Activated T-cell treated with anti-CD3 and anti-CD28 coated beads, Interleukin-2, amount 50 U/mL, for 1 hour (primary cell): ENCODE measurements around the gene CLSTN2.

Experiments used
- DNase-seq: peaks from one replicate; pipeline ENCODE4 v3.0.0-alpha.2; 2020

The CLSTN2 gene

GRCh38 chr3:140530131-140530530 is 595.1 kb downstream of the CLSTN2 start:
- no peak for DNase-seq

- DNase-seq = no peak
Measured at GRCh38 chr3:140530603-140531002, 595.6 kb downstream of the CLSTN2 start.

- DNase-seq = no peak
Measured at GRCh38 chr3:140532793-140533330, 597.9 kb downstream of the CLSTN2 start.

- DNase-seq = no peak
Measured at GRCh38 chr3:140536926-140537726, 602.1 kb downstream of the CLSTN2 start.

DNA sequence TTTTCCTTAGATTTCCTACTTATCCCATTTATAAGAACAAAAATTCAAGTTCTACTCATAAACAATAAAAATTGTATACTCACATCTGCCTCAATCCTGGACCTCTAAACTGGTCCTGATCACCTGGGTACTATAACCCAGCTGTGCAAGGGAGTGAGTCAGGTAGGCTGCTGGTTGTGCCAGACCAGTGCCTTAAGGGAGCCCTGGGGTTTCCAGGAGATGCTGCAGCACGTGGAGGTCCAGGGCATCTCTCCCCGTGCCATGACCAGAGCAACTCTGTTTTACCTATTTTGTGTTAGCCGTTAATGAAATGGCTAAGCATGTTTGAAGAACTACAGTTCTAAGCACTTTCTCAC is 602.7 kb downstream of the CLSTN2 start:
- DNase-seq = no peak

GRCh38 chr3:140540262-140540661 is 605.3 kb downstream of the CLSTN2 start:
- DNase-seq = no peak

GRCh38 chr3:140541975-140542653 is 607.1 kb downstream of the CLSTN2 start:
- DNase-seq = no peak

DNA sequence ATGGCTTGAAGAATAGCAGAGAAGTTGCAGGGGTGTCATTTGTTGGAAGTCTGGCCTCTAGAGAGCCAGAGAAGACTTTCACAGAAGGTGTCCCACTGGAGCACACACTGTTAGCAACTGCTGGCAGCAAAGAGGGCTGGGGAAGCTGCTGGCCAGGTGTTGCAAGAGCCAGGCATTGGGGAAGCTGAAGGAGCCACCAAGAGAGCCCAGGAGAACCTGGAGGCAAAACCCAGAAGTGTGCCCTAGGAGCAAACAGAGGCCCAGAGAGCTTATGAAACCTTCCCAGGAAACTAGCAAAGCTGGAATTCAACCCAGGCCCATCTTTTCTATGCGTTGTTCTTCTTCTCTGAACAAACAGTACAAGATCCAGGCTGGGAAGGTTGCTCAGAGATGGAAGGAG is 610.2 kb downstream of the CLSTN2 start:
- DNase-seq = no peak

DNA sequence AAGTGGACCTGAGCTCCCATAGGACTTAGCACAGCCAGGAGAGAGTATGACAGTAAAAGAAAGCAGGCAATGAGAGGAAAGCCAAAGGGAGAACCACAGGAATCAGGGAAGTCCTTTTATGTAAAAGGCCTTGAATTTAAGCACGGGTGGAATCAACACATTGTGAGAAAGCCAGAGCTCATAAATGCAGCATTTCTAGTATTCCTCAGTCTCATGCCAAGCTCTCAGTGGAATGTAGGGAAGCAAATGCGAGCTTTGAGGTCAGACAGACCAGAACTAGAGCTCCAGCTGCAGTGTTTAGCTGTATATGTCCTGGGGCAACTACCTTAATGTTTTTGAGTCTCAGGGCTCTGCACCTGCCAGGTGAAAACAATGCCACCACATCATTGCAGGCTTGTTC is 610.8 kb downstream of the CLSTN2 start:
- DNase-seq = no peak

DNA sequence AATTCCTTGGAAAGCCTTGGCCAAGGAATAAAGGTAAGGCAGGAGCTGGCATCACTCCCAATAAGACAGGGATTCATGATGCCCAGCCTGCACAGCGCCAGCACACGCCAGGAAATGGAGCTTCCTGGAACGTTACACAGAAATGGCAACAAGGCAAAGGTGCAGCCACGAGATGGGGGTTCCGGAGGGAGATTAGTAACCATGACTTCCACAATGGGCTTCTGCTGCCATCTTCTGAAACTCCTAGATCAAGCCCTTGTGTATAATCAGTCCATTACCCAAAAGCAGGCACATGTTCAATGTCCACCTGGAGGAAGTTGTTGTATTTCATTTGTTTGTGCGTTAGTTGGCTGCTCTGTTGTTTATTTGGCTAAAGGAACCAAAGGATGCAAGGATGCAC is 611.7 kb downstream of the CLSTN2 start:
- no peak for DNase-seq

- DNase-seq = no peak
Measured at GRCh38 chr3:140552403-140552802, 617.4 kb downstream of the CLSTN2 start.

GRCh38 chr3:140552898-140553297 is 617.9 kb downstream of the CLSTN2 start:
- no peak for DNase-seq

DNA sequence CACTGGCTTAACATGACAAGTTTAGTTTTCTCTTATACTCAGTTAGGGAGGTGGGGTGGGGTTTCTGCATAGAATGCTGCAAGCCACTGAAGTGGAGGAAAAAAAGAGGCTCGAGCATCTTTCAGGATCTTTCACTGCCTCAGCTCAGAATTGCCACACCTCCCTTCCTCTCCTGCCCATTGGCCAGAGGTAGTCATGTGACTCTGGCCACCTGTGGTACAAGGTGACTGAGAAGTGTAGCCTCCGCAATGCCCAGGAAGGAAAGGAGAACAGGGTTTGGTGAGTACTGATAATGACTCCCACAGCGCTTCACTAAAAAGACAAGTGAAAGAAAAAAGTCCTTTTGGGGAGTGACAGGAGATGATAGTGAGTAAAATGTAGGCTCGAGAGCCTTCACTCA is 618.6 kb downstream of the CLSTN2 start:
- no peak for DNase-seq

DNA sequence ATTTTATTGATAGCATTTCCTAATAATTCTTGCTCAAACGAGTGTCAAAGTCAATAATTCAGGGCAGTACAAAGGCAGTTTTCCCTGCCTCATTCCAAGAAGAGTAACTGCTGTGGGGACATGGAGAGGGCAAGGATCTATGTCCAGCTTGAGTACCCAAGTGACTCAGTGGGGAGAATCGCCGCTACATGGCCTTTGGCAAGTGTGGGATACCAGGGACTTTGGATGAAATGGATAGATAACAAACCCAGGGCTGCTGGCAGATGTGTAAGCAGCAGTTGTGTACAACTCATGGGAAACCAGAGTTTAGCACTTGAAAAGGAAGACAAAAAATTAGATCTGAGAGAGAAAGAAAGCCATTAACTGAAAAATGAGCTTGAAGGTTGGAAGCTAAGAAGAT is 620.7 kb downstream of the CLSTN2 start:
- DNase-seq = no peak

GRCh38 chr3:140557476-140557875 is 622.5 kb downstream of the CLSTN2 start:
- DNase-seq = no peak

- no peak for DNase-seq
Measured at GRCh38 chr3:140559546-140559945, 624.6 kb downstream of the CLSTN2 start.

DNA sequence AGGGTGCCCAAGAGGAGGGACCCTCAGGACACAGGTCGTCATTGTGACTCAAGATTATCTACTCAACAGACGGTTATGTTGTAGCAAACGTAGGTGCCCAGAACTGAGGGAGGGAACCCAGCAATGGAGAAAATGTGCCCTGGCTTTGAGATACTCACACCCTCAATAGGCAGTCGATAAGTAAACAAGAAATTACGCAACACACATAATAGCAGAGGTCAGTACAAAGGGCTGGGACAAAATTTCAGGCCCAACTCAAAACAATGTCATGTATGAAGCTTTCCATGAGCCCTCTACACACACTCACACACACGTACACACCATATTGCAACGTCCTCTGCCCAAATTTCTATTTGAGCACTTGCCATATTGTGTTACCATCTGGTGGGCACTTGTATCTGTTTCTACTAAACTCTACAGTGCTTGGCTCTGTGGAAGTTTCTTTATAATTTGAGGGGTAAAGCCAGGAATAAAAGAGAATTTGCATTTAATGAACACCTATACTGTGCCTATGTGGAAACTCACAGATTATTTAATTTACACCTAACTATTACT is 628.3 kb downstream of the CLSTN2 start:
- DNase-seq = no peak

DNA sequence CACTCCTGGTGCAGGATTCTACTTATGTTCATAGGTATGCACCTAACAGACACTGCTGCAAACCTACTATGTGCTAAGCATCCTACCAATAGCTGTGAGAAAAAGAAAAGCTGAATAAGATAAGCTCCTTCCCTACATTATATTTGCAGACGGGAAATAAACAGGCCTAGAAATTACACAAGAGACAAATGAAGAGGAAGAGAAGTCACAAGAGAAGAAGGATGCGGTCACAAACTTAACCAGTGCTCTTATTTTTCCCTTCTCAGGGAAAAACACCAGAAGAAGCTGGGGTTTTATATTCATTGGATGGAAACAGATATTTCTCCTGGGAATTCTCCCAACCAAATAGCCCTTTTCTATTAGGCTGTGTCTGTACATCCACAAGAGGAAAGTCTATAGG is 633.1 kb downstream of the CLSTN2 start:
- DNase-seq = no peak

DNA sequence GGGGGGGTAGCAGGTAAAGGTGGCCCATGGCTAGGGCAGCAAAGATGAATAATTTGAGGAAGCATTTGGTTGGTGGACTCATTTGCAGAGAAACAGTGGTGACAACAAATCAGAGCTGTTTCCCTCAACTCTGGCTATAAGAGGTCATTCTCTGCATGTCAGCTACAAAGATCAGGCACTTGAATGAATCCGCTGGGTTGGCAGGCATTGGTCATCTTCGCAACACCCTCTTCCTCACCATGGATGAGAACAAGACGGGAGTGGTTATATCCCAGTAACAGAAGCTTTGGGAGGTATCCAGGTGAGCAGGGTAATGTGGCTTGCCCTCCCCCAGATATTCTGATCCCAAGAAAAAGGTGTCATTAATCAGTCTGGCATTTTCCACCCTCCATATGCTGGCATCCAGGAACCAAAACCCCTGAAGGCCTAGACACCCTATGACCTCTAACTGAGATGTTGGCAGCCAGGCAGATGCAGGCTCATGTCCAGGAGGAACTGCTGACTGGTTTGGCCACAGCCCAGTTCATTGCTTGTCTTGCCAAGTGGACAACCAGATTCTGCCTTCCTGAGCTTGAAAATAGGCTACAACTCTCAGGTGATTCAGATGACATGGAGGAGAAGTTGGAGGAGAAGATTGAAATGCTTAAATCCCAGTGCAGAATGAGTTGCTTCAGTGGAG is 634.0 kb downstream of the CLSTN2 start:
- DNase-seq = no peak

GRCh38 chr3:140570602-140571001 is 635.6 kb downstream of the CLSTN2 start:
- DNase-seq = no peak

DNA sequence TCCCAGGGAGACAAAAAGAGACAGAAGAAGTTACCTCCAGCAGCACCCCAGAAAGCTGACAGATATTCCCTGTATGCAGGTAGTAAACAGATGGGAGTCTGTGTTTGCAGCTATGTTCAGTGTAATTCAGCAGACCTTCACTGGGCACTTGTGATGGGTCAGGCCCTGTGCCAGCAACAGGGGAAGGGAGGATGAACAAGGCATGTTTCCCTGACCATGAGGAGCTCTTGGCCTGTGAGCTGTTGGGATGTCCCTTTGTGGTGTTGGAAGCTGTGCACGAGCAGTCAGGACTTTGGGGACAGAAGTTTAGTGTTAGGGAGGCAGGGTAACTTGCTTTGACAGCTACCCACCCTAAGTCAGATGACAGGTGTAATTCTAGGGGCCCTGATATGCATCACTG is 636.9 kb downstream of the CLSTN2 start:
- no peak for DNase-seq

DNA sequence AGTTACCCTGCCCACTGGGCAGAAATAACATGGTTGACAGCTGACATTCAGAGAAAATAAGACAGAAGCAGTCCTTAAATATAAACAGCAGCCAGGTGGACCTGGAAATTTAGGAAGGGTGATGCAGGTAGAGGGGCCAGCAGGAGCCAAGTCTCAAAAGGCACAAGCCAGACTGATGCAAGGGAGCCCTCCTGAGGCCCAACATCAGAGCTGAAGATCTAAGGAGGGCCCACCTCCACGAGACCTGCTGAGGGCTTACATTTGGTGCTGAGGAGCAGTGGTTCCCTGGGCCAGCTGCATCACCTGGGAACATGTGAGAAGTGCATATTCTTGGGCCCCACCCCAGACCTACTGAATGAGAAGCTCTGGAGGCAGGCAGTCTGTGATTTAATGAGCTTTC is 637.3 kb downstream of the CLSTN2 start:
- no peak for DNase-seq

DNA sequence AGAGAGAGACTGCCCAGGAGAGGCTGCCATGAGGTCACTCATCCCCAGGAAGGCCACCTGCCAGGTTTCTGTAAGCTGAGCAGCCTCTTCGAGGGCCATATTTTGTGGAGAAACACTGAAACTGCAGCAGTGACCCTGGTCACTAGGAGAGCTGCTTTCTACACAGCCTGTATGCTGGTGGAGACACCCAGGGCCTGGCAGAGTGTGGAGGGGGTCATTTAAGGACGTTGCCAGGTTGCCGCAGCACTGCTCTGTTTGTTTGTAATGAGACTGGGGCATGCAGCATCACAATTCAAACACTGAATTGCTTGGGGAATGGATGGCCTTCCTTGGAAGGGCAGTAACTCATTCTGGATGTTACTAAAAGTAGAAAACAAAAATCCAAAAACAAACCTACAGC is 638.0 kb downstream of the CLSTN2 start:
- no peak for DNase-seq

- DNase-seq = no peak
Measured at GRCh38 chr3:140574375-140574774, 639.4 kb downstream of the CLSTN2 start.
